NB4 (cell line): Measurements from ENCODE around the gene ELAC1.
"Not testable (repeated sequence)": the region's sequence is repeated elsewhere in the genome, so short reads cannot be mapped to it uniquely, and the experiment has no call there.

ENCODE experiments used
- DNase-seq: peaks from one replicate; pipeline ENCODE4 v3.0.0; 2010; ENCODE audit warnings: low read depth
- H3K4me3 ChIP-seq: one replicate; pipeline ENCODE4 v1.5.1; 2011; ENCODE audit warnings: mild to moderate bottlenecking, low read depth, low read length, moderate library complexity
- CTCF ChIP-seq: IDR thresholded peaks from one replicate; pipeline ENCODE4 v1.5.1; 2012; ENCODE audit warnings: low read depth, low read length
- MAX ChIP-seq: IDR thresholded peaks from 2 replicates; pipeline ENCODE4 v1.6.1; 2011; ENCODE audit warnings: low read depth, low read length
- MYC ChIP-seq: IDR thresholded peaks from 2 replicates; pipeline ENCODE4 v1.6.1; 2011; ENCODE audit warnings: low read depth, low read length
- POLR2A ChIP-seq: IDR thresholded peaks from 2 replicates; pipeline ENCODE4 v1.6.1; 2011; ENCODE audit warnings: mild to moderate bottlenecking; ENCODE audit not compliant: insufficient read length; ENCODE audit errors: extremely low read depth

The ELAC1 gene

GRCh38 chr18:50933684-50934083 is 34.2 kb upstream of the ELAC1 start:
- no peak for DNase-seq
- no peak overlapping the region for H3K4me3 ChIP-seq
- TF ChIP-seq POLR2A = no peak
- TF ChIP-seq MYC = no peak
- TF ChIP-seq MAX = no peak
- TF ChIP-seq CTCF = no peak

GRCh38 chr18:50934545-50935211 is 33.2 kb upstream of the ELAC1 start:
- TF ChIP-seq MYC = no peak
- TF ChIP-seq POLR2A = no peak
- no peak for TF ChIP-seq MAX
- TF ChIP-seq CTCF = no peak
- DNase-seq = no peak
- no peak overlapping the region for H3K4me3 ChIP-seq

GRCh38 chr18:50935493-50936191 is 32.2 kb upstream of the ELAC1 start:
- no peak for DNase-seq
- no peak overlapping the region for H3K4me3 ChIP-seq
- TF ChIP-seq MYC (no peak), MAX (no peak)

- TF ChIP-seq POLR2A (no peak), CTCF (no peak), MYC (no peak), MAX (no peak)
- no peak overlapping the region for H3K4me3 ChIP-seq
- DNase-seq = no peak
Measured at GRCh38 chr18:50937183-50937582, 30.7 kb upstream of the ELAC1 start.

GRCh38 chr18:50938912-50939311 is 28.9 kb upstream of the ELAC1 start:
- no peak for DNase-seq
- no peak overlapping the region for H3K4me3 ChIP-seq
- TF ChIP-seq MYC (no peak), CTCF (no peak), MAX (no peak), POLR2A (no peak)

GRCh38 chr18:50944245-50944932 is 23.5 kb upstream of the ELAC1 start:
- TF ChIP-seq POLR2A (no peak), CTCF (no peak), MAX (no peak), MYC (no peak)
- peak; percentile 65 for DNase-seq
- no peak overlapping the region for H3K4me3 ChIP-seq

- DNase-seq, H3K4me3 ChIP-seq: not testable (repeated sequence)
Measured at GRCh38 chr18:50945918-50946317, 21.9 kb upstream of the ELAC1 start.
